H1 (cell line): ENCODE measurements around the gene ONECUT2. TPM values are rescaled to one million over a fixed set of nuclear protein-coding genes. Genes with fewer than 3 reads are reported as not detected.

ENCODE experiments used
- CTCF ChIA-PET: fragments of 300-600 bp; sonication (Branson Sonifier 250); formaldehyde crosslinking; loops from one replicate; lab custom pipeline; 2021; ENCODE audit not compliant: partially characterized antibody; lab: Charles Lee
- POLR2A ChIA-PET: fragments of 300-600 bp; sonication (Branson Sonifier 250); formaldehyde crosslinking; loops from one replicate; lab custom pipeline; 2021; ENCODE audit warnings: inconsistent platforms; ENCODE audit not compliant: partially characterized antibody; lab: Charles Lee
- DNase-seq, 2 experiments: peaks; one replicate each; pipeline versions ENCODE4 v3.0.0 to v3.0.0-alpha.2; 2010 to 2022; ENCODE audit warnings: low spot score in 2 of 2, low read depth in 1 of 2, mixed read lengths in 1 of 2
- FAIRE-seq: peaks from 2 replicates; lab custom pipeline; 2011; peaks lifted over from hg19 to GRCh38; lab: Jason Lieb, UNC
- H2AFZ ChIP-seq: 2 replicates; pipeline ENCODE4 v1.8.1; 2012; ENCODE audit warnings: low read length, inconsistent platforms
- H2AK5ac ChIP-seq: 2 replicates; pipeline ENCODE4 v1.6.1; 2013; ENCODE audit warnings: low read depth, low read length
- H2BK120ac ChIP-seq: replicated peaks from 2 replicates; pipeline ENCODE3; 2013; ENCODE audit warnings: low read depth, low read length, inconsistent platforms
- H2BK12ac ChIP-seq: 2 replicates; pipeline ENCODE4 v1.6.1; 2013; ENCODE audit warnings: low read depth, low read length
- H2BK15ac ChIP-seq: 2 replicates; pipeline ENCODE4 v1.6.1; 2013; ENCODE audit warnings: low read length
- H2BK20ac ChIP-seq: 2 replicates; pipeline ENCODE4 v1.6.1; 2013; ENCODE audit warnings: low read length
- H2BK5ac ChIP-seq: 2 replicates; pipeline ENCODE4 v1.6.1; 2013; ENCODE audit warnings: low read depth, low read length
- H3K14ac ChIP-seq: 2 replicates; pipeline ENCODE4 v1.6.1; 2013; ENCODE audit warnings: inconsistent platforms; ENCODE audit not compliant: insufficient read length
- H3K18ac ChIP-seq: 2 replicates; pipeline ENCODE4 v1.6.1; 2013; ENCODE audit warnings: low read length; ENCODE audit errors: extremely low read depth
- H3K23ac ChIP-seq: 2 replicates; pipeline ENCODE4 v1.6.1; 2013; ENCODE audit warnings: inconsistent platforms; ENCODE audit not compliant: insufficient read length
- H3K23me2 ChIP-seq: 2 replicates; pipeline ENCODE4 v1.6.1; 2013; ENCODE audit warnings: low read depth, low read length
- H3K27ac ChIP-seq: 2 replicates; pipeline ENCODE4 v1.6.1; 2011; ENCODE audit warnings: low read depth, low read length, inconsistent platforms
- H3K27me3 ChIP-seq, 4 experiments: replicated peaks in 1 of 4; 1 replicate in 1 of 4; 2 replicates in 3 of 4; pipeline versions ENCODE4 v1.6.1 to v1.8.1; 2011 to 2013; ENCODE audit warnings: low read length in 3 of 4, mild to moderate bottlenecking in 3 of 4, inconsistent platforms in 2 of 4, mixed read lengths in 2 of 4, moderate library complexity in 1 of 4; ENCODE audit not compliant: control insufficient read depth in 3 of 4, insufficient read depth in 3 of 4; ENCODE audit errors: extremely low read depth in 1 of 4
- H3K36me3 ChIP-seq, 4 experiments: 2 replicates each; pipeline versions ENCODE4 v1.6.1 to v1.8.1; 2011 to 2013; ENCODE audit warnings: mild to moderate bottlenecking in 4 of 4, low read length in 3 of 4, moderate library complexity in 2 of 4, control low read depth in 1 of 4, inconsistent platforms in 1 of 4; ENCODE audit not compliant: insufficient read depth in 4 of 4, control insufficient read depth in 2 of 4
- H3K4ac ChIP-seq: replicated peaks from 2 replicates; pipeline ENCODE3; 2013; ENCODE audit warnings: low read length, low read depth, mixed read lengths, inconsistent platforms; ENCODE audit not compliant: insufficient read length
- H3K4me1 ChIP-seq, 4 experiments: replicated peaks in 1 of 4; 1 replicate in 1 of 4; 2 replicates in 3 of 4; pipeline versions ENCODE4 v1.6.1 to v1.8.1; 2011 to 2013; ENCODE audit warnings: low read length in 3 of 4, inconsistent platforms in 2 of 4, mixed read lengths in 1 of 4; ENCODE audit not compliant: insufficient read depth in 4 of 4, control insufficient read depth in 3 of 4
- H3K4me2 ChIP-seq, 2 experiments: 2 replicates each; pipeline versions ENCODE4 v1.6.1 to v1.8.1; 2011 to 2013; ENCODE audit warnings: low read depth in 2 of 2, low read length in 2 of 2, control low read depth in 1 of 2, inconsistent platforms in 1 of 2, mild to moderate bottlenecking in 1 of 2; ENCODE audit not compliant: insufficient read depth in 1 of 2
- H3K4me3 ChIP-seq, 4 experiments: fragments of 200-600, 300-600 bp in 1 of 4; sonication (generic), shearing (Covaris generic), sonication (Bioruptor Twin) in 1 of 4; 2 replicates each; pipeline versions ENCODE4 v1.5.1 to v1.8.1; 2011 to 2016; ENCODE audit warnings: low read length in 4 of 4, low read depth in 3 of 4, control low read depth in 2 of 4, inconsistent platforms in 2 of 4, mild to moderate bottlenecking in 2 of 4, mixed read lengths in 1 of 4, moderate library complexity in 1 of 4; ENCODE audit not compliant: insufficient read depth in 2 of 4; ENCODE audit errors: extremely low read depth in 1 of 4
- H3K56ac ChIP-seq: replicated peaks from 2 replicates; pipeline ENCODE3; 2013; ENCODE audit warnings: low read depth, mild to moderate bottlenecking, mixed read lengths, low read length, inconsistent platforms; ENCODE audit not compliant: insufficient read length
- H3K79me1 ChIP-seq: 2 replicates; pipeline ENCODE4 v1.6.1; 2013; ENCODE audit warnings: low read depth, low read length, control low read depth
- H3K79me2 ChIP-seq, 2 experiments: 2 replicates each; pipeline versions ENCODE4 v1.6.1 to v1.8.1; 2012 to 2013; ENCODE audit warnings: low read length in 2 of 2, mild to moderate bottlenecking in 2 of 2, inconsistent platforms in 1 of 2; ENCODE audit not compliant: insufficient read depth in 2 of 2, control insufficient read depth in 1 of 2
- H3K9ac ChIP-seq, 4 experiments: replicated peaks in 1 of 4; 1 replicate in 1 of 4; 2 replicates in 3 of 4; pipeline versions ENCODE4 v1.6.1 to v1.8.1; 2011 to 2013; ENCODE audit warnings: low read depth in 3 of 4, low read length in 3 of 4, control low read depth in 2 of 4, mild to moderate bottlenecking in 2 of 4, moderate library complexity in 2 of 4, inconsistent platforms in 1 of 4; ENCODE audit errors: extremely low read depth in 1 of 4
- H3K9me3 ChIP-seq, 2 experiments: 2 replicates each; pipeline versions ENCODE4 v1.6.1 to v1.8.1; 2012 to 2013; ENCODE audit warnings: mild to moderate bottlenecking in 2 of 2, moderate library complexity in 2 of 2, control low read depth in 1 of 2, inconsistent platforms in 1 of 2, low read depth in 1 of 2, low read length in 1 of 2, mixed read lengths in 1 of 2; ENCODE audit not compliant: insufficient read depth in 2 of 2
- H4K20me1 ChIP-seq, 2 experiments: replicated peaks in 1 of 2; 2 replicates each; pipeline versions ENCODE3 to v1.8.1; 2011 to 2013; ENCODE audit warnings: inconsistent platforms in 2 of 2, low read length in 2 of 2, mild to moderate bottlenecking in 1 of 2; ENCODE audit not compliant: insufficient read depth in 2 of 2, control insufficient read depth in 1 of 2
- H4K5ac ChIP-seq: 2 replicates; pipeline ENCODE4 v1.6.1; 2013; ENCODE audit warnings: low read length, low read depth, mixed read lengths, inconsistent platforms; ENCODE audit not compliant: insufficient read length
- H4K8ac ChIP-seq: 2 replicates; pipeline ENCODE4 v1.8.0; 2013; ENCODE audit warnings: mild to moderate bottlenecking, moderate library complexity, low read length, inconsistent platforms; ENCODE audit not compliant: insufficient read depth; ENCODE audit errors: extremely low read depth
- H4K91ac ChIP-seq: replicated peaks from 2 replicates; pipeline ENCODE3; 2013; ENCODE audit warnings: low read length, mixed read lengths, inconsistent platforms; ENCODE audit not compliant: insufficient read length
- BACH1 ChIP-seq: IDR thresholded peaks from 2 replicates; pipeline ENCODE4 v1.6.1; 2012; ENCODE audit warnings: low read length, improper control_type of control experiment
- CHD2 ChIP-seq: IDR thresholded peaks from 2 replicates; pipeline ENCODE4 v1.6.1; 2012; ENCODE audit warnings: low read length, improper control_type of control experiment
- JUND ChIP-seq: IDR thresholded peaks from 2 replicates; pipeline ENCODE4 v1.6.1; 2011; ENCODE audit warnings: mild to moderate bottlenecking, improper control_type of control experiment, low read length
- POLR2AphosphoS5 ChIP-seq: IDR thresholded peaks from 2 replicates; pipeline ENCODE4 v1.6.1; 2011; ENCODE audit warnings: low read depth, low read length
- RNF2 ChIP-seq: fragments of 200-900, 300-1000 bp; sonication (generic); IDR thresholded peaks from 2 replicates; pipeline ENCODE4 v1.7.1; 2016; ENCODE audit warnings: borderline replicate concordance, low read depth, mild to moderate bottlenecking, antibody characterized with exemption, low read length; ENCODE audit not compliant: poor library complexity, severe bottlenecking; ENCODE audit errors: missing control alignments
- RXRA ChIP-seq: IDR thresholded peaks from 2 replicates; pipeline ENCODE4 v1.6.1; 2011; ENCODE audit warnings: low read depth, mild to moderate bottlenecking, low read length, moderate library complexity; ENCODE audit not compliant: insufficient read depth
- TAF7 ChIP-seq: optimal IDR thresholded peaks from 2 replicates; pipeline ENCODE3; 2011; ENCODE audit warnings: low read depth, mild to moderate bottlenecking, inconsistent platforms, low read length, moderate library complexity, borderline replicate concordance
- TCF12 ChIP-seq: IDR thresholded peaks from 2 replicates; pipeline ENCODE4 v1.6.1; 2011; ENCODE audit warnings: low read depth, mild to moderate bottlenecking, low read length
- WGBS, 2 experiments: shearing (Covaris generic) in 1 of 2; methylation state at CpG; one replicate each; pipeline versions ENCODE4 v1.1.6 to v1.1.7; 2013 to 2015; ENCODE audit warnings: low lambda C conversion rate in 2 of 2, mixed read lengths in 2 of 2, inconsistent platforms in 1 of 2, low coverage in 1 of 2, missing lambda C conversion rate in 1 of 2; ENCODE audit not compliant: insufficient replicate concordance in 2 of 2, insufficient coverage in 1 of 2, insufficient read length in 1 of 2; ENCODE audit errors: extremely low coverage in 1 of 2, missing lambda C conversion rate in 1 of 2; 5-methylcytosine and 5-hydroxymethylcytosine counted together
- polyA plus RNA-seq, 7 experiments: library from polyadenylated mRNA; depleted of rRNA in 3 of 7; stranded (reverse) in 5 of 7; unstranded in 2 of 7; fragments of >200 nt in 5 of 7; fragments of 200-250 nt in 2 of 7; gene quantifications; 1 replicate in 5 of 7; 2 replicates in 1 of 7; 4 replicates in 1 of 7; pipeline versions ENCODE4 v1.2.1 to v1.2.3, GENCODE V29; 2011 to 2013; ENCODE audit warnings: missing spikeins in 2 of 7, mixed read lengths in 2 of 7
- total RNA-seq: library from RNA; stranded (reverse); fragmentation: NEBNext Ultra II Directional; extraction: Animal tissue kit (Norgen Biotek cat#: 25700); gene quantifications from 2 replicates; pipeline ENCODE4 v1.2.1, GENCODE V29; 2021
- TF ChIP-seq, protein P1 (sequence below): IDR thresholded peaks from 2 replicates; pipeline ENCODE4 v1.6.1; 2012; ENCODE audit warnings: inconsistent platforms
- TF ChIP-seq, protein P2 (sequence below): IDR thresholded peaks from 2 replicates; pipeline ENCODE4 v1.6.1; 2012; ENCODE audit warnings: low read length, inconsistent platforms

Gene ONECUT2
- total and polyA plus RNA-seq, 2 of the 8 experiments (the other 6 are each of a cell fraction or from before 2014, with no cell fraction given): 0.38 to 1.9 TPM

DNA sequence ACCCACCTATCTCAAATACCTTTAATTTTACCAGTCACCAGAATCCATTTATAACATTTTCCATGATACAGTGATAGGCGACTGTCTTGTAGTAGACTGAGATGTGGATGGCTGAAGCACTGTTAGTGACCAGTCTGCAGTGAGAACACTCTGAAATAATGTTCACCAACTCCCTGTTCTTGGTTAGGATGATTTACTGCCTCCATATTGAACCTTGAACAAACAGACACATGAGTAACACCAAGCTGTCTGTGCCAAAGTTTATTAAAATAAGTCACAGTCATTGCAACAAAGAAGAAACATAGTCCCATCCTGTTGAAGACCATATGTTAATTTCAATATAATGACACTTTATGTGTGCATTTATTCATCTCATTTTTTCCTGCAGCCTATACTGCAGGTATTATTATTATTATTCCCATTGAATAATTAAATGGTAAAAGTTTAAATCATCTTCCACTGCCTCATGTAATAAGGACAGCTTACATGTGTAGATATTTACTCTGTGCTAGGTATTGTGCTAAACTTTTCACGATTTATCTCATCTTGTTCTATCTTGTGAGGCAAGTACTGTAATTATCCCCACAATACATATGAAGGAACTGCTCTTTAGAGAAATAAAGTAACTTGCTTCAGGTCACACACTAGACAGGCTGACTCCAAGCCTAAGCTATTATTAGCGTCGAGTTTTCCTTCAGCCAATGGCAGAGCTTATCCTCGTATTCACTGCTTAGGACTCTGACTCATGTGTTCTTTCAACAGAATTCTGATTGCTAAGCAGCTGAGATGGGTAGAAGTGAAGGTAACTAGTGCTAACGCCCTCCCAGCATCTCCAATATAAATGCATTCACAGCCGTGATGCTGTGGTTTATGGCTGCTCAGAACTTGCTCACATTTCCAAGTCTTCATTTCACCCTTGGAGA, 62.5 kb downstream of the ONECUT2 start:
- H3K23me2 ChIP-seq: no peaks in the 10 kb centered on the region
- no peaks in the 10 kb centered on the region for H3K27me3 ChIP-seq
- no peaks in the 10 kb centered on the region for H3K4me1 ChIP-seq
- H3K4me3 ChIP-seq: no peak overlapping the region
- WGBS, 2 experiments: 81% methylated on average over 7 of the region's 7 CpGs; no CpG with 5 or more reads in 1 of the 2 experiments
- no peak overlapping the region for H2BK12ac ChIP-seq
- CTCF ChIA-PET: interaction anchor here (1.2 kb wide), 1 partner anchor 46 kb away, joined by 4 read pairs; no protein-coding TSS in a partner anchor
- H3K79me2 ChIP-seq: no peaks in the 10 kb centered on the region
- no peak overlapping the region for H2BK20ac ChIP-seq
- H3K56ac ChIP-seq: no peak overlapping the region
- no peak overlapping the region for H2BK120ac ChIP-seq
- H2BK5ac ChIP-seq: no peak overlapping the region
- no peak overlapping the region for H4K5ac ChIP-seq
- TF ChIP-seq JUND (no peak), RXRA (no peak), CHD2 (no peak), BACH1 (no peak), POLR2AphosphoS5 (no peak), RNF2 (no peak), TCF12 (no peak), TAF7 (no peak)
- TF ChIP-seq, protein P1, sequence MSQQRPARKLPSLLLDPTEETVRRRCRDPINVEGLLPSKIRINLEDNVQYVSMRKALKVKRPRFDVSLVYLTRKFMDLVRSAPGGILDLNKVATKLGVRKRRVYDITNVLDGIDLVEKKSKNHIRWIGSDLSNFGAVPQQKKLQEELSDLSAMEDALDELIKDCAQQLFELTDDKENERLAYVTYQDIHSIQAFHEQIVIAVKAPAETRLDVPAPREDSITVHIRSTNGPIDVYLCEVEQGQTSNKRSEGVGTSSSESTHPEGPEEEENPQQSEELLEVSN: no peak
- TF ChIP-seq, protein P2, sequence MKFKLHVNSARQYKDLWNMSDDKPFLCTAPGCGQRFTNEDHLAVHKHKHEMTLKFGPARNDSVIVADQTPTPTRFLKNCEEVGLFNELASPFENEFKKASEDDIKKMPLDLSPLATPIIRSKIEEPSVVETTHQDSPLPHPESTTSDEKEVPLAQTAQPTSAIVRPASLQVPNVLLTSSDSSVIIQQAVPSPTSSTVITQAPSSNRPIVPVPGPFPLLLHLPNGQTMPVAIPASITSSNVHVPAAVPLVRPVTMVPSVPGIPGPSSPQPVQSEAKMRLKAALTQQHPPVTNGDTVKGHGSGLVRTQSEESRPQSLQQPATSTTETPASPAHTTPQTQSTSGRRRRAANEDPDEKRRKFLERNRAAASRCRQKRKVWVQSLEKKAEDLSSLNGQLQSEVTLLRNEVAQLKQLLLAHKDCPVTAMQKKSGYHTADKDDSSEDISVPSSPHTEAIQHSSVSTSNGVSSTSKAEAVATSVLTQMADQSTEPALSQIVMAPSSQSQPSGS: no peak
- no peak overlapping the region for H2AFZ ChIP-seq
- H2BK15ac ChIP-seq: no peak overlapping the region
- H3K18ac ChIP-seq: no peak overlapping the region
- no peak overlapping the region for H4K8ac ChIP-seq
- H3K9me3 ChIP-seq: no peaks in the 10 kb centered on the region
- DNase-seq (no peak), FAIRE-seq (no peak)
- H3K79me1 ChIP-seq: no peaks in the 10 kb centered on the region
- no peak overlapping the region for H3K23ac ChIP-seq
- H3K4me2 ChIP-seq: no peak overlapping the region
- H4K20me1 ChIP-seq: no peaks in the 10 kb centered on the region
- H3K36me3 ChIP-seq: no peaks in the 10 kb centered on the region
- no peak overlapping the region for H3K27ac ChIP-seq
- POLR2A ChIA-PET: no interaction called here
- no peak overlapping the region for H4K91ac ChIP-seq
- H3K9ac ChIP-seq: no peak overlapping the region
- no peak overlapping the region for H3K14ac ChIP-seq
- H2AK5ac ChIP-seq: no peak overlapping the region
- no peak overlapping the region for H3K4ac ChIP-seq
